Measurements from ENCODE around the gene OR5K1. TPM values are rescaled to one million over a fixed set of nuclear protein-coding genes. Genes with fewer than 3 reads are reported as not detected.

The OR5K1 gene
- total RNA-seq, 2 experiments from 2014 or later = not detected

GRCh38 chr3:98449606-98450193 lies 13.3 kb upstream of the OR5K1 start:
- no peaks in the 10 kb centered on the region for H3K9me2 ChIP-seq (ENCODE audit: insufficient read depth, low read length)
- H2AFZ ChIP-seq (ENCODE audit: low read length) = no peak overlapping the region
- H4K20me1 ChIP-seq (ENCODE audit: insufficient read depth, low read length) = no peaks in the 10 kb centered on the region
- ChIA-PET CTCF (ENCODE audit: unreplicated experiment) (no interaction called here), POLR2A (no interaction called here)
- no TSS peak for BruUV-seq (replicated peaks)
- no peaks in the 10 kb centered on the region for H3K9me3 ChIP-seq (ENCODE audit: low read length)
- no peak overlapping the region for H3K4me2 ChIP-seq (ENCODE audit: low read length)
- TF ChIP-seq EZH2phosphoT487 (IDR thresholded peaks at IDR 0.05; ENCODE audit: borderline replicate concordance, low read depth, low read length) (no peak), CTCF (conservative IDR thresholded peaks at IDR 0.05; ENCODE audit: low read length) (no peak)
- intact Hi-C loops (cut with micrococcal nuclease; ENCODE audit: unreplicated experiment) = no loop called here
- no peaks in the 10 kb centered on the region for H3K4me1 ChIP-seq (ENCODE audit: insufficient read depth, low read length, poor library complexity, severe bottlenecking)
- H3K79me2 ChIP-seq (ENCODE audit: insufficient read depth, low read depth, low read length) = no peaks in the 10 kb centered on the region
- no peak overlapping the region for H3K4me3 ChIP-seq (ENCODE audit: low read depth, low read length, poor library complexity, severe bottlenecking)
- H3K27ac ChIP-seq (ENCODE audit: low read depth, low read length, poor library complexity, severe bottlenecking) = no peak overlapping the region
- no peaks in the 10 kb centered on the region for H3K36me3 ChIP-seq (ENCODE audit: insufficient read depth, low read length)
- DNase-seq (ENCODE audit: low spot score) = no peak

DNA sequence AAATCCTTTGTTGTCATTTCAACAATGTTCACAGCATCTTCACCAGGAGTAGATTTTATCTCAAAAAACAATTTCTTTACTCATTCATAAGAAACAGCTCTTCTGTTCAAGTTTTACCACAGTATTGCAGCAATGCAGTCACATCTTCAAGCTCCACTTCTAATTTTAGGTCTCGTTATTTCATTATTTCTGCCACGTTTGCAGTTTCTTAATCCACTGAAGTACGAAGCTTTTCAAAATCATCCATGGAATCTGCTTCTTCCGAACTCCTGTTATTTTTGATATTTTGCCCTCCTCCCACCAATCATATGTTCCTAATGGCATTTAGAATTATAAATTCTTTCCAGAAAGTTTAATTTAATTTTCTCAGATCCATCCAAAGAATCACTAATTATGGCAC lies 12.6 kb upstream of the OR5K1 start:
- no TSS peak for BruUV-seq (replicated peaks)
- TF ChIP-seq EZH2phosphoT487 (IDR thresholded peaks at IDR 0.05; ENCODE audit: borderline replicate concordance, low read depth, low read length) (no peak), CTCF (conservative IDR thresholded peaks at IDR 0.05; ENCODE audit: low read length) (no peak)
- Histone ChIP-seq H3K9me3 (ENCODE audit: low read length) (no peaks in the 10 kb centered on the region), H3K4me2 (ENCODE audit: low read length) (no peak overlapping the region), H3K4me1 (ENCODE audit: insufficient read depth, low read length, poor library complexity, severe bottlenecking) (no peaks in the 10 kb centered on the region), H3K79me2 (ENCODE audit: insufficient read depth, low read depth, low read length) (no peaks in the 10 kb centered on the region), H4K20me1 (ENCODE audit: insufficient read depth, low read length) (no peaks in the 10 kb centered on the region), H2AFZ (ENCODE audit: low read length) (no peak overlapping the region), H3K4me3 (ENCODE audit: low read depth, low read length, poor library complexity, severe bottlenecking) (no peak overlapping the region), H3K9me2 (ENCODE audit: insufficient read depth, low read length) (no peaks in the 10 kb centered on the region), H3K27ac (ENCODE audit: low read depth, low read length, poor library complexity, severe bottlenecking) (no peak overlapping the region), H3K36me3 (ENCODE audit: insufficient read depth, low read length) (no peaks in the 10 kb centered on the region)
- DNase-seq (ENCODE audit: low spot score) = no peak
- intact Hi-C loops (cut with micrococcal nuclease; ENCODE audit: unreplicated experiment) = no loop called here
- CTCF ChIA-PET (ENCODE audit: unreplicated experiment) = no interaction called here
- POLR2A ChIA-PET = no interaction called here

DNA sequence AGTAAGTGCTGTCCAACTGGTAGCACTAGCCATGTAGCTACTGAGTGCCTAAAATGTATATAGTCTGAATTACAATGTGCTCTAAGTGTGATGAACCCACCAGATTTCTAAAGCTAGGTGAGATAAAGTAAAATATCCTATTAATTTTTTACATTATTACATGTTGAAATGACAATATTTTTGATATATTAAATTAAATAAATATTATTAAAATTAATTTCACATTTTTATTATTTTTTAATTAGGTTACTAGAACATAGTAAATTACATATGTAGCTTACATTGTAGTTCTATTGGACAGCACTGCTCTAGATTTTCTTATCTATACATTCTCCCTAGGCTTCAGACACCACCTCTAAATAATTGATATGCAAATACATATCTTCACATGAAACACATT lies 9.2 kb upstream of the OR5K1 start:
- Histone ChIP-seq H3K9me2 (ENCODE audit: insufficient read depth, low read length) (no peaks in the 10 kb centered on the region), H3K27ac (ENCODE audit: low read depth, low read length, poor library complexity, severe bottlenecking) (no peak overlapping the region), H4K20me1 (ENCODE audit: insufficient read depth, low read length) (no peaks in the 10 kb centered on the region), H3K4me3 (ENCODE audit: low read depth, low read length, poor library complexity, severe bottlenecking) (no peak overlapping the region), H3K9me3 (ENCODE audit: low read length) (no peaks in the 10 kb centered on the region), H3K36me3 (ENCODE audit: insufficient read depth, low read length) (no peaks in the 10 kb centered on the region), H2AFZ (ENCODE audit: low read length) (no peak overlapping the region), H3K4me2 (ENCODE audit: low read length) (no peak overlapping the region), H3K79me2 (ENCODE audit: insufficient read depth, low read depth, low read length) (no peaks in the 10 kb centered on the region), H3K4me1 (ENCODE audit: insufficient read depth, low read length, poor library complexity, severe bottlenecking) (no peaks in the 10 kb centered on the region)
- TF ChIP-seq EZH2phosphoT487 (IDR thresholded peaks at IDR 0.05; ENCODE audit: borderline replicate concordance, low read depth, low read length) (no peak), CTCF (conservative IDR thresholded peaks at IDR 0.05; ENCODE audit: low read length) (no peak)
- no peak for DNase-seq (ENCODE audit: low spot score)
- intact Hi-C loops (cut with micrococcal nuclease; ENCODE audit: unreplicated experiment) = no loop called here
- no TSS peak for BruUV-seq (replicated peaks)
- ChIA-PET CTCF (ENCODE audit: unreplicated experiment) (no interaction called here), POLR2A (interaction anchor here (0.7 kb wide), 1 partner anchor 52 kb away, joined by 3 read pairs; no protein-coding TSS in a partner anchor)
